Smooth muscle cell of the brain vasculature (primary cell): ENCODE results near the gene CIDEB.

Experiments used
- DNase-seq: peaks from one replicate; pipeline ENCODE4 v3.0.0-alpha.2; 2012; ENCODE audit warnings: low read depth, low spot score

CIDEB gene

GRCh38 chr14:24291446-24292117 lies 16.2 kb downstream of the CIDEB start:
- no peak for DNase-seq

GRCh38 chr14:24290746-24291145 lies 17.0 kb downstream of the CIDEB start:
- DNase-seq = no peak

- no peak for DNase-seq
Measured at GRCh38 chr14:24289649-24290280, 18.0 kb downstream of the CIDEB start.

- no peak for DNase-seq
Measured at GRCh38 chr14:24286996-24287395, 20.8 kb downstream of the CIDEB start.

- DNase-seq = no peak
Measured at GRCh38 chr14:24285351-24285750, 22.4 kb downstream of the CIDEB start.

GRCh38 chr14:24284501-24285035 lies 23.2 kb downstream of the CIDEB start:
- no peak for DNase-seq

GRCh38 chr14:24283796-24284460 lies 23.8 kb downstream of the CIDEB start:
- DNase-seq = no peak

- no peak for DNase-seq
Measured at GRCh38 chr14:24282736-24283135, 25.0 kb downstream of the CIDEB start.

- no peak for DNase-seq
Measured at GRCh38 chr14:24281636-24282035, 26.1 kb downstream of the CIDEB start.

- no peak for DNase-seq
Measured at GRCh38 chr14:24280797-24281460, 26.8 kb downstream of the CIDEB start.

GRCh38 chr14:24279301-24280186 lies 28.2 kb downstream of the CIDEB start:
- no peak for DNase-seq

- DNase-seq = no peak
Measured at GRCh38 chr14:24278424-24278823, 29.4 kb downstream of the CIDEB start.

GRCh38 chr14:24277606-24278321 lies 30.0 kb downstream of the CIDEB start:
- no peak for DNase-seq

- DNase-seq = no peak
Measured at GRCh38 chr14:24277071-24277470, 30.7 kb downstream of the CIDEB start.

- no peak for DNase-seq
Measured at GRCh38 chr14:24274101-24274543, 33.7 kb downstream of the CIDEB start.

GRCh38 chr14:24273422-24273998 lies 34.3 kb downstream of the CIDEB start:
- DNase-seq = no peak

- DNase-seq = no peak
Measured at GRCh38 chr14:24272467-24272866, 35.3 kb downstream of the CIDEB start.

- DNase-seq = no peak
Measured at GRCh38 chr14:24271834-24272263, 35.9 kb downstream of the CIDEB start.

GRCh38 chr14:24271134-24271833 lies 36.5 kb downstream of the CIDEB start, which contains the start of gene RABGGTA:
Gene RABGGTA (minus strand): TSS chr14:24271597. CDS start chr14:24271115, 482 bp downstream.
- DNase-seq = peak; percentile 57
